GM23248 (cell line): ENCODE data around the gene HLA-DQA2.

Experiments
- EZH2 ChIP-seq: fragments of 200-600 bp; sonication (generic); IDR thresholded peaks from 2 replicates; pipeline ENCODE4 v1.6.1; 2018; ENCODE audit warnings: antibody characterized with exemption, mild to moderate bottlenecking; ENCODE audit not compliant: insufficient read depth, poor library complexity, severe bottlenecking
- EZH2phosphoT487 ChIP-seq: fragments of 200-600 bp; sonication (generic); IDR thresholded peaks from 2 replicates; pipeline ENCODE4 v1.6.1; 2018; ENCODE audit warnings: antibody characterized with exemption, moderate library complexity, mild to moderate bottlenecking, low read depth; ENCODE audit not compliant: insufficient read depth

DNA sequence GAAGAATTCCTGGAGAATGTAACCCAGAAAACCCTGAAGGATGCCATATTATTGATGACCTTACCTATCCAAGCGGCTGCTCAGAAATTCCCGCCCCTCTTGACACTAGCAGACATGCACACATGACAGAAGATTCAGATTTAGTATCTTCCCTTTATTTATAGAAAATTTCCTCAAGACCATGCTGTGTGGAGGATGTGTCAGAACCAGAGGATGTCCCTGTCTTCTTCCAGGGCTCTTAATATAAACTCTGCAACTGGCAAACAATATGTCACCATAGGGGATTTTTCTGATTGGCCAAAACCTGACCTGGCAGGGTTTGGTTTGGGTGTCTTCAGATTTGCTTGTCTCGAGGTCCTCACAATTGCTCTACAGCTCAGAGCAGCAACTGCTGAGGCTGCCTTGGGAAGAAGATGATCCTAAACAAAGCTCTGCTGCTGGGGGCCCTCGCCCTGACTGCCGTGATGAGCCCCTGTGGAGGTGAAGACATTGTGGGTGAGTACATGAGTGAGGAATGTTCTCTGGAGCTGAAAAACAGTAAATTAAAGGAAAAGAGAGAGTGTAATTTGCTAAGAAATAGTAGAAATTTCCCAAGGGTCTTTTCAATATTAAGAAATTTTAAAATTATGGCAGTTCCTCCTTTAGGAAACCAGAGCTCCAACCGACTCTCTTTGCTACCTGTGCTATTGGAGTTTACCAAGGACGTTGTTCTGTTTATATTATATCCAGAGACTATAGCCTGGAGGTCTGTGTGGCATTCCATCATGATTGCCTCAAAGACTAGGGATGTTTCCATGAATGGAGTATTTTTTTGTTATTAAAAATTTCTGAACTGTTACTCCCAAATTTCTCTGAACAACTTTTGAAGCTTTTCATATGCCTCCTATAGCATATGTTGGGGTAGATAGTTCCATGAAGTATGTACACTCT lies at the start of gene HLA-DQA2:
- TF ChIP-seq EZH2phosphoT487 (no peak), EZH2 (no peak)
